NCI-H2196 (cell line): Measurements from ENCODE around the gene ZNF92.
"Not testable (repeated sequence)": the region's sequence is repeated elsewhere in the genome, so short reads cannot be mapped to it uniquely, and the experiment has no call there.

Experiments used
- DNase-seq: peaks from one replicate; lab custom pipeline; 2025; ENCODE audit not compliant: unreplicated experiment; lab: John Stamatoyannopoulos, UW

The ZNF92 gene

DNA sequence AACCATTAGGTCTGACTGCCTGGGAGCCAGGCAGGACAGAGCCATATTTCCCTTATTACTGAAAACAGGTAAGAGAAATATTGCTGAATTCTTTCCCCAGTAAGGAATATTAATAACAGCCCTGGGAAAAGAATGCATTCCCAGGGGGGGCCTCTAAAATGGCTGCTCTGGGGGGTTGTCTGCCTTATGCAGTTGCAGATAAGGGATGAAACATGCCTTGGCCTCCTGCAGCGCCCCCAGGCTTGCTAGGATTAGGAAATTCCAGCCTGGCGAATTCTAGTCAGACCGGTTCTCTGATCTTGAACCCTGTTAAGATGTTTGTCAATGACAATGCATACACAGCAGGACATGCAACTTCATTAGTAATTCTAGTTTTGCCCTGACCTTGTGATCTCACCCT lies 49.6 kb downstream of the ZNF92 start:
- not testable (repeated sequence) for DNase-seq

DNA sequence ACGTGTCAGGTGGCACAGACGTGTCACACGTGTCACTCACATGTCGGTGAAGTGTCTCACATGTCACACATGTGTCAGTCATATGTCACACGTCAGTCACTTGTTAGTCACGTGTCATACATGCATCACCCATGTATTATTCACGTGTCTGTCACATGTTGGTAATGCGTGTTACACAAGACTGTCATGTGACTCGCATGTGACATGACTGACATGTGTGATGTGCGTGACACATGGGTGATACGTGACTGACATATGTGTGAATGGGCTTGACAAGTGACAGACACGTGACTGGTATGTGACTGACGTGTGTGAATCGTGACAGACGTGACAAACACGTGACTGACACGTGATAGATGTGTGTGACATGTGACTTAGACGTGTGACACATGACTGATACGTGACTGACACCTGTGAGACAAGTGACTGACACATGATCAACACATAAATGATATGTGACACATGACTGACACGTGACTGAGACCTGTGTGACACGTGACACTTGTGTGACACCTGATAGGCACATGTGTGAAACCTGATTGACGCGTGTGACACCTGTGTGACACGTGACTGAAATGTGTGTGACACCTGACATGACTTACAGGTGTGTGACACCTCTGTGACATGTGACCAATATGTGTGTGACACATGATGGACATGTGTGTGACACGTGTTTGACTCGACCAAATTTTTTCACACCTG lies 56.1 kb downstream of the ZNF92 start:
- no peak for DNase-seq

DNA sequence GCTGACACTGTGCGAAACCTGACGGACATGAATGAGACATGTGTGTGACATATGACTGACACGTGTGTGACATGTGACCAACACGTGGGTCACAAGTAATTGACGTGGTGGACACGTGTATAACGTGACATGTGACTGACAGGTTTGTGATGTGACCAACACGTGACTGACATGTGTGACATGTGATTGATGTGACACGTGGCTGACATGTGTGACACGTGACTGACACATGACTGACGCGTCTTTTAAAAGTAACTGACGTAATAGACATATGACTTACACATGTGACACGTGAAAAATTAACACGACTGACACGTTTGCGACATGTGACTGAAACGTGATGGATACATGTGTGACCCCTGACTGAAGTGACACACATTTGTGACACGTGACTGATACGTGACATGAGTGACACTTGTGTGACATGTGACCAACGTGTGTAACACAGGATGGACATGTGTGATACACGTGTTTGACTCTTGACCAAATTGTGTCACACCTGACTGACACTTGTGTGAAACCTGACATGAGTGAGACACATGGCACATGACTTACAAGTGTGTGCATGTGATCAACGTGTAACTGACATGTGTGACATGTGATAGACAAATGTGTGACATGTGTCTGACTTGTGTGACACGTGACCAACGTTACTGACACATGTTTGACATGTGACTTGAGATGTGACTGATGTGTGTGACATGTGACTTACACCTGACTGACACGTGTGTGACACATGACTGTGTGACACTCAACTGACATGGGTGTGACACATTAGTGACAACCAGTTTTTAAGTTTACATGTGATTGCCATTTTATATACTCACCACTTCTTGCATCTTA lies 56.9 kb downstream of the ZNF92 start:
- DNase-seq, result no peak

DNA sequence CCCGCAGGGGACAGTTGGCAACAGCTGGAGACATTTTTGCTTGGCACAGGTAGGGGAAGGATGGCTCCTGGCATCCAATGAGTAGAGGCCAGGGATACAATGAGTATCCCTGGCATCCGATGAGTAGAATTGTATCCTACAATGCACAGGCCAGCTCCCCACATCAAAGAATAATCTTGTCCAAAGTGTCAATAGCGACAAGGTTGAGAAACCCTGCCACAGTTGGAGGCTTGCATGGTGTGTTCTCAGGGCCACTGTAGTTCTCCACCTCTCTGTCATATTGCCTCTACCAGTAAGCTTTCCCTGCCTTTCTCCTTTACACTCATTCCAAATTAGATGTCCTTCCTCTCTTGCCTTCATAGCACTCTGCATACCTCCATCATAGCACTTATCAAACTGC lies 60.7 kb downstream of the ZNF92 start:
- no peak for DNase-seq

DNA sequence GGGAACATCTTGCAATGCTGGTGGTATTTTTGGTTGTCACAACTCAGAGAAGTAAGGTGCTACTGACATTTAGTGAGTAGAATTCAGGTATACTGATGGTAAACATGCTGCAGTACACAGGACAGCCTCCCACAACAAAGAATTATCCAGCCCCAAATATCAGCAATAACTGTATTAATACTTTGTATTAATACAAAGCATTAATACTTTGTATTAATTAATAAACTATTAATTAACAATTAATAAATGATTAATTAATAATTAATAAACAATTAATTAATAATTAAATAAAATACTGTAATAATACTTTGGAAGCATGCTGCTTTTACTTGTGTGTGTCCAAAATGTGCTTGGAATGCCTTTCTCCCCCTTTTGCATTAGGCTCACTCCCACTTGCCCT lies 62.5 kb downstream of the ZNF92 start:
- DNase-seq, result no peak

DNA sequence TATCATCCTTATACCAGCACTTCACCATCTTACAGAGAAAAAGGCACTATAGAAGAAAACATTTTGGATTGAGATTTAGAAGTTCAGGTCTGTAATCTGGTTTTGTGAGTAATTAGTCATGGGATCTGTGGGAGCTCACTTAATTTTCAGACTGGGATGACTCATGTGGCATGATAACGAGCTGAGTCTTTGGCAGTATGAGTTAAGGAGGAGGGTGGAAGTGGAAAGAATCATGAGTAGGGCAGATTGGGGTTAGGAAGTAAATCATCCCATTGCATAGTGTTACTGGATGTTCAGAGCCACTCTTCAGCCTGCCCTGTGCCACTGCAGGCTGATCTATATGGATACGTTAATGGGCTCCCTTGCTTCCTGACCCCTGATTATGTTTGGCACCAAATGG lies 64.9 kb downstream of the ZNF92 start:
- no peak for DNase-seq

DNA sequence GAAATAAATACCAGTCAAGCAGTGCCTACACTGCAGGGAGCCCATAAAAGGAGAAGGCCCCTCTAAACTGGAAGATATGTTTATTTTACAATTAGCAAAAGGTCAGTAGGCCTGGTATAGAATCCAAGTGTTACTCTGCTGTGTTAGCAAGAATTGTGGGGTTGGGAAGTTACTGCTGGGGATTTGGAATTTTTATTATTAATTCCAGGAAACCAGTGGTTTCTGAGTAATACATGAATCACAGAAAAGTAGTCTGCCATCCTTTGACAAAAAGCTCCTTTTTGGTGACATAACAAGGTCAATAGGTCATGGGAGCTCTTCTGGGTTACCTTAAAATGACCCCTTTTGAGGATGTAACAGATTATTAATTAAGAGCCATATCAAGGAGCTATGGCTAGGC lies 67.4 kb downstream of the ZNF92 start:
- DNase-seq, result no peak

DNA sequence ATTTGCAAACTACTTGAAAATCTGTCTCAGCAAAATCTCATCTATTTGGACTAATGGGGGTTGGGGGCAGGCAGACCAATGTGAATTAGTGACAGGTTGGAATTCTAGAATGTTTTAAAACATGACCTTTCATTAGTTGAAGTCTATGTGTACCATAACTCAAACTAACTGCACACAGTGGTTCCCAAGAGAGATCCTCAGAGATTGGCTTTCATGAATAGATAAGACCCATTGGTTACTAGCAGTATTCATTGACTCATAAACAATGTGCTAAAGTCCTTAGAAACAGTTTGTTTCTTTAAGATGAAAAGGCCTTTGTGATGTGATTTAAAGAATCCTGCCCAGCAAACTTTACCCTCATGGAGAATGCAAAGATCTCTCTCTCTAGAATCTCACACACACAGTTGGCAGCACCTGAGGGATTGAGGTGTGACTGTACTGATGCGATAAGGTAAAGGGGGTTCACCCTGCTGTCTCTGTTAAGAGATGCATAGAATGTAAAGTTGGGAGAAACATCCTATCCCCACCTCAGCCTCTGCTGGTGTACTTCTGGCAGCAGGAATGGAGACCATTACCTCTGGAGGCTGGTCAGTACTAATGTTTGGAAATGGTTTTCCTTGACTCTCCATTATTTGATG lies 70.7 kb downstream of the ZNF92 start:
- DNase-seq, result no peak

DNA sequence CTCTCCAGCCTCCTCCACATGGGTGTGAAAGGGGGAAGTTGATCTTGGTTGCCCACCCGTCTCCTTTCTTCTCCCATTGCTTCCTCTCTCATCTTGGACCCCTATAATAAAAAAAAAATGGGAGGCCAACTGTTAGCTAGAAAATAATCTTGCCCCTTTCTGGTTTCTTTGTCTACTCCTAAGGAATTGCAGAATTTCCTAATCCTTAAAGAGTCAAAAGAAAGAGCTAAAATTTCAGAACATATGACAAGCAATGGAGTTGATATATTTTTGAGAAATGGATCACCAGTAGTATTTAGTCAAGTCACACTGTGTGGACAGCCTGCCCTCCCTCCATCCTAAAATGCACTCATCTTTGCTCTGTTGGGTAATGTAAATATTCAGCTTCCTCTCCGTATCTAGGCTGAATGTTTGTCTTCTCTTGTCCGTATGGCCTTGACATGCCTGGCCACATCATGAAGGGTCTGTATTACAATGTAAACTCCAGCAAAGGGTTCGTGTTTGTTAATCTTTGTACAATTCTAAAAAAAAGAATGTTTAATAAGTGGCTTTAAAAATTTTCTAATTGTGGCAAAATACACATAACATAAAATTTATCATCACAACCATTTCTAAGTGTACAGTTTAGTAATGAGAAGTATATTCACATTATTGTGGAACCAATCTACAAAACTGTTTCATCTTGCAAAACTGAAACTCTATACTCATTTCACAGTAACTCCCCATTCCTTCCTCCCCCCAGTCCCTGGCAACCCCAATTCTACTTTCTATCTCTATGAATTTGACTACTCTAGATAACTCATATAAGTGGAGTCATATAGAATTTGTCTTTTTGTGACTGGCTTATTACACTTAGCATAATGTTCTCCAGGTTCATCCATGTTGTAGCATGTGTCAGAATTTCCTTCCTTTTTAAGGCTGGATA lies 71.5 kb downstream of the ZNF92 start:
- DNase-seq, result peak; percentile 23

DNA sequence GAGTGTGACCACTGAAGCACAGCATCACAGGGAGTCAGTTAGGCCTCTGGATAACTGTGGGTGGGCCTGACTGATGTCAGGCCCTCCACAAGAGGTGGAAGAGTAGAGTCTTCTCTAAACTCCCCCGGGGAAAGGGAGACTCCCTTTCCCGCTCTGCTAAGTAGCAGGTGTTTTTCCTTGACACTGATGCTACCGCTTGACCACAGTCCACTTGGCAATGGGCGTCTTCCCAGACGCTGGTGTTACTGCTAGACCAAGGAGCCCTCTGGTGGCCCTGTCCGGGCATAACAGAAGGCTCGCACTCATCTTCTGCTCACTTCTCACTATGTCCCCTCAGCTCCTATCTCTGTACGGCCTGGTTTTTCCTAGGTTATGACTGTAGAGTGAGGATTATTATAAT lies 73.4 kb downstream of the ZNF92 start:
- not testable (repeated sequence) for DNase-seq

DNA sequence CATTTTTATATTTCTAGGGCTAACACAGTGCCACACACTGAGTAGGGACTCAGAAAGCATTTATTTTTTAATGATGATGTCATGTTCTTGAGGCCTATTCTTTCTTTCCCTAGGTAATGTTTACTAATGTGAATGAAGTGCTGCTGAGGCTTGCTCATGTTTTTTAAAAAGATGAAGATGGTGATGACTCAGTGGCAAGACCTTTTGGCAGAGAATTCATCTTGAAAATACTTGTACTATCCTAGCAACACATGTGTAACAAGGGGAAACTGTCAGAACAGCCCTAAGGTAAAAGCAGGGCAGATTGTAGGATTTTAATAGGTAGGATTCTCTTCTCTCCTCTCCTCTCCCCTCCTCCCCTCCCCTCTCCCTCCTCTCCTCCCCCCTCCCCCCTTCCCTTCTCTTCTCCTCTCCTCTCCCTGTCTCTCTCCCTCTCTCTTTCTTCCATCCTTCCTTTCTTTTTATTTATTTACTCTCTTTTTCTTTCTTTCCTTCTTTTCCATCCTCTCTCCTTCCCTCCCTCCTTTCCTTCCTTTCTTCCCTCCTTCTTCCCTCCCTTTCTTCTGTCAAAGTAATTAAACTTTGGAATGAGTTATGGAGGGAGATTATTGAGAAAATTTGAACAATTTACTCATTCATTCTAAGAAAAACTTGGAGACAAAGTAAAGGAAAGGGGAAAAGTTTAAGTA lies 75.3 kb downstream of the ZNF92 start:
- peak; percentile 34 for DNase-seq

DNA sequence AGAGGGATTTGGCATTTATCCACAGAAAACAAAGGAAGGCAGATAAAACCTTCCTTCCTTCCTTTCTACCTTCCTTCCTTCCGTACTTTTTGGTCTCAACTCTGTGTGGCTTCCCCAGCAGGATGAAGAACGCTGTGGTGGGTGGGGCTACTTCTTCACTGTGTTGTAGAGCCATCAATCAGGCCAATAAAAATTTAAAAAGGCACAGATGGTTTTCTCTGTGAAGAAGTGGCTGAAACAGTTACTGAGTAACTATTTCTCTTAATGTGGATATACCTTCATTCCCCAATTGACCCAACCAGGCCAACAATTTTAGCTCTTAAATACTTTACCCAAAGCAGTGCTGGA lies 75.8 kb downstream of the ZNF92 start:
- no peak for DNase-seq
